ENCODE data around the gene TPPP3. TPM values are rescaled to one million over a fixed set of nuclear protein-coding genes. Genes with fewer than 3 reads are reported as not detected.

Gene TPPP3
- total and polyA plus RNA-seq, 4 donors, result 7.2 to 51.9 (median 23.9) TPM

DNA sequence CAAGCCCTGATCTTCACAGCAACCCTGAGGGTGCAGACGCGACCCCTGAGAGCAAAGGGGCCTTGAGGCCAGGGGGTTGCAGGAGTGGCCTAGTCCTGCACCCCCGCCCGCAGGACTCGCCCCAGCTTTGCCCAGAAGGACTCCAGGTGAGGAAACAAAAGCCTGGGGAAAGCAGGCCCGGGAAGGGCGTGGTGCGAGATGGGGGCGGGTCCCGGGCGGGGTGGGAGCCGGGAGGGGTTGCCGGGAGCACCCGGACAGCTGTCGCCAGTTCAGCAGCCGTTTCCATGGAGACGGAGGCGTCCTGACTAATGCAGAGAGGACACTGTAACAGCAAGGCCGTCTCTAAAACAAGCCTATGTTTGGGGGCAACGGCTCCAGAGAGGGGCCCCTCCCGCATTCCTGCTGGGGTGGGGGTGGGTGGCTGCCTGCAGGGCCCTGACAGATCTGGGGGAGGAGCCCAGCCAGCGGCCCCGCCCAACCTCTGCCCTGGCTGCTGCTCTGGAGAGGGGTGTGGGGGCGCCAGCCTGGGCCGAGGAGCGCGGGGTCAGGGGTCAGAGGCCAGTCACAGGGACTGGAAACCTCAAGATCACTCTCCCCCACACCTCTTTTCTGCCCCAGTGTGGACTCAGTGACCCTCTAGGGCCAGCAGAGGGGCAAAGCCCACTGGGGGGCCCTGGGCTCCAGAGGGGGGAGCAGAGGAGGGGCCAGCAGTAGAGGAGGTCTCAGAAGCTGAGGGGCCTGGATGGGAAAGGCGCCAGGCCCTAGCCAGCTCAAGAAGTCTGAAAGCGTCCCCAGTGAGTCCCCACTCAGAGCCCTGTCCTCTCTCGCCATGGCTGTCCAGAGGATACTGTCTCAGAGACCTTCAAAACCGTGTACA, 3.1 kb upstream of the TPPP3 start:
- Histone ChIP-seq H3K27ac (ENCODE audit: low read depth in 1 of 2, low read length in 2 of 2) (no peak overlapping the region), H3K4me3 (ENCODE audit: low read length in 2 of 2) (no peak overlapping the region), H3K4me1 (ENCODE audit: control insufficient read depth in 1 of 2, insufficient read depth in 2 of 2, low read length in 2 of 2) (no peaks in the 10 kb centered on the region), H3K36me3 (ENCODE audit: control insufficient read depth in 1 of 2, insufficient read depth in 2 of 2, low read length in 1 of 2) (no peaks in the 10 kb centered on the region), H3K9me3 (ENCODE audit: control insufficient read depth, low read length) (no peaks in the 10 kb centered on the region), H3K27me3 (ENCODE audit: control insufficient read depth in 1 of 2, insufficient read depth in 2 of 2, low read length in 1 of 2) (no peaks in the 10 kb centered on the region)
- intact Hi-C loops (cut with DNase I), result no loop called here
- ATAC-seq (ENCODE audit: low FRiP score) (peak; percentile 17), DNase-seq (peak; percentile 85 to 89)
- WGBS, 2 donors, result 35 to 37% methylated on average over 24 to 31 of the region's 31 CpGs

DNA sequence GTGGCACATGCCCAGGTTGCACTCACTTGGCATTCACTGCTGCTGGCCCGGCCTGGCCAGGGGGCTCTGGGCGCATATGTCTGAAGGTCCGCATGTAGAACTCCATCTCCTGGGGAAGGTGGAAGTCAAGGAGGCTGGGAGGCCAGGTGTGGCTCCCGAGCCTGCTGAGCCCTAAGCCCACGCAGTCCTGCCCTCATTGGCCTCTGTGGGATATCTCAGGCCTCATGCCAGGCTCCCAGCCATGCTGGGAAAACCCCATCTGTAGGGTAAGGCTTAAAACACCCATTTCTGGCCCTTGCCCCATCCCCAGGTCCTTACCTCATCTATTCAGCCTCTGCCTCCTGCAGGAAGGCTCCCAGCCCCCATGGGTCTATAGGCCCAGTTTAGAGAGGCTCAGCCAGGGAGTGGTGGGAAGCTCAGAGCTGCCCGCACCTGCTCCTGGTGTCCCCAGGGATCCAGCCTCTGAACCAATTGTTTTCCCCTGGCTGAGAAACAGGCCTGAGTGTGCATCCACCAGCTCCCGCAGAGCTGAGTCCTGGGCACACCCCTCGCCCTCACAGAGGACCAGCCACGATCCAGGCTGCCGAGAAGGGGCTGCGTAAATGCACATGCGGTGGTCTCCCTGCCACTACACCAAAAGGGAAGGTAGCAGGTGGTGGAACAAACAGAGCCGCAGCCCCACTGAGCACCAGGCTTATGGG, 2.3 kb upstream of the TPPP3 start:
- intact Hi-C loops (cut with DNase I), result no loop called here
- Histone ChIP-seq H3K27ac (ENCODE audit: low read depth in 1 of 2, low read length in 2 of 2) (no peak overlapping the region), H3K4me1 (ENCODE audit: control insufficient read depth in 1 of 2, insufficient read depth in 2 of 2, low read length in 2 of 2) (no peaks in the 10 kb centered on the region), H3K36me3 (ENCODE audit: control insufficient read depth in 1 of 2, insufficient read depth in 2 of 2, low read length in 1 of 2) (no peaks in the 10 kb centered on the region), H3K27me3 (ENCODE audit: control insufficient read depth in 1 of 2, insufficient read depth in 2 of 2, low read length in 1 of 2) (no peaks in the 10 kb centered on the region), H3K9me3 (ENCODE audit: control insufficient read depth, low read length) (no peaks in the 10 kb centered on the region), H3K4me3 (ENCODE audit: low read length in 2 of 2) (no peak overlapping the region)
- 88 to 89% methylated on average over 13 of the region's 13 CpGs for WGBS, 2 donors
- DNase-seq (peak in 1 of 2 donors; percentile 63), ATAC-seq (ENCODE audit: low FRiP score) (no peak)

DNA sequence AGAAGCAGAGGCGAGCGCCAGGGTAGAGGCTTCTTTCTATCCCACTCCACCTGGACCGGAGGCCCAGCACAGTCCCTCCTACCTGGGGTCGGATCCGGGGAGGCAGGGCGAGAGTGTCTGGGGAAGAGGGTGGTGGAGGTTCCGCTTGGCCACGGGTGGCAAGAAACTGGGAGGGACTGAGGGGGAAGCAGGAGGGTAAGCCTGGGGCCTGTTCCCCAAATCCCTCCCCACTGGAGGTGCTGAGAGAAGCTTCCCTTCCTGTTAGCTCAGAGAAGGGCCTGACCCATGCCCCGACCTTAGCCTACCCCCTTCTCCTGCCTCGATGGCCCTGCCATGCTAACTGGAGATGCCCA, 1.8 kb upstream of the TPPP3 start:
- no peak for ATAC-seq (ENCODE audit: low FRiP score)
- WGBS, 2 donors, result 75 to 79% methylated on average over 10 of the region's 10 CpGs
- no peak for DNase-seq
- Histone ChIP-seq H3K9me3 (ENCODE audit: control insufficient read depth, low read length) (no peaks in the 10 kb centered on the region), H3K4me3 (ENCODE audit: low read length in 2 of 2) (no peak overlapping the region), H3K27me3 (ENCODE audit: control insufficient read depth in 1 of 2, insufficient read depth in 2 of 2, low read length in 1 of 2) (no peaks in the 10 kb centered on the region), H3K36me3 (ENCODE audit: control insufficient read depth in 1 of 2, insufficient read depth in 2 of 2, low read length in 1 of 2) (no peaks in the 10 kb centered on the region), H3K27ac (ENCODE audit: low read depth in 1 of 2, low read length in 2 of 2) (no peak overlapping the region), H3K4me1 (ENCODE audit: control insufficient read depth in 1 of 2, insufficient read depth in 2 of 2, low read length in 2 of 2) (no peaks in the 10 kb centered on the region)
- intact Hi-C loops (cut with DNase I), result no loop called here

- no peaks in the 10 kb centered on the region for H3K27me3 ChIP-seq (ENCODE audit: control insufficient read depth in 1 of 2, insufficient read depth in 2 of 2, low read length in 1 of 2)
- peak; percentile 77 to 83 for DNase-seq
- H3K4me3 ChIP-seq (ENCODE audit: low read length in 2 of 2), result no peak overlapping the region
- intact Hi-C loops (cut with DNase I), result no loop called here
- H3K4me1 ChIP-seq (ENCODE audit: control insufficient read depth in 1 of 2, insufficient read depth in 2 of 2, low read length in 2 of 2), result no peaks in the 10 kb centered on the region
- WGBS, 2 donors, result 12 to 13% methylated on average over 74 to 88 of the region's 88 CpGs
- no peaks in the 10 kb centered on the region for H3K36me3 ChIP-seq (ENCODE audit: control insufficient read depth in 1 of 2, insufficient read depth in 2 of 2, low read length in 1 of 2)
- no peak for ATAC-seq (ENCODE audit: low FRiP score)
- no peak overlapping the region for H3K27ac ChIP-seq (ENCODE audit: low read depth in 1 of 2, low read length in 2 of 2)
- no peaks in the 10 kb centered on the region for H3K9me3 ChIP-seq (ENCODE audit: control insufficient read depth, low read length)
Measured at GRCh38 chr16:67394155-67395104, 1.1 kb upstream of the TPPP3 start.

- Histone ChIP-seq H3K27me3 (ENCODE audit: control insufficient read depth in 1 of 2, insufficient read depth in 2 of 2, low read length in 1 of 2) (no peaks in the 10 kb centered on the region), H3K27ac (ENCODE audit: low read depth in 1 of 2, low read length in 2 of 2) (no peak overlapping the region), H3K4me1 (ENCODE audit: control insufficient read depth in 1 of 2, insufficient read depth in 2 of 2, low read length in 2 of 2) (no peaks in the 10 kb centered on the region), H3K4me3 (ENCODE audit: low read length in 2 of 2) (no peak overlapping the region), H3K9me3 (ENCODE audit: control insufficient read depth, low read length) (no peaks in the 10 kb centered on the region), H3K36me3 (ENCODE audit: control insufficient read depth in 1 of 2, insufficient read depth in 2 of 2, low read length in 1 of 2) (no peaks in the 10 kb centered on the region)
- ATAC-seq (ENCODE audit: low FRiP score) (no peak), DNase-seq (peak in 1 of 2 donors; percentile 74)
- 3 to 6% methylated on average over 18 to 20 of the region's 20 CpGs for WGBS, 2 donors
- intact Hi-C loops (cut with DNase I), result no loop called here
Measured at GRCh38 chr16:67393788-67394154, 473 bp upstream of the TPPP3 start.

DNA sequence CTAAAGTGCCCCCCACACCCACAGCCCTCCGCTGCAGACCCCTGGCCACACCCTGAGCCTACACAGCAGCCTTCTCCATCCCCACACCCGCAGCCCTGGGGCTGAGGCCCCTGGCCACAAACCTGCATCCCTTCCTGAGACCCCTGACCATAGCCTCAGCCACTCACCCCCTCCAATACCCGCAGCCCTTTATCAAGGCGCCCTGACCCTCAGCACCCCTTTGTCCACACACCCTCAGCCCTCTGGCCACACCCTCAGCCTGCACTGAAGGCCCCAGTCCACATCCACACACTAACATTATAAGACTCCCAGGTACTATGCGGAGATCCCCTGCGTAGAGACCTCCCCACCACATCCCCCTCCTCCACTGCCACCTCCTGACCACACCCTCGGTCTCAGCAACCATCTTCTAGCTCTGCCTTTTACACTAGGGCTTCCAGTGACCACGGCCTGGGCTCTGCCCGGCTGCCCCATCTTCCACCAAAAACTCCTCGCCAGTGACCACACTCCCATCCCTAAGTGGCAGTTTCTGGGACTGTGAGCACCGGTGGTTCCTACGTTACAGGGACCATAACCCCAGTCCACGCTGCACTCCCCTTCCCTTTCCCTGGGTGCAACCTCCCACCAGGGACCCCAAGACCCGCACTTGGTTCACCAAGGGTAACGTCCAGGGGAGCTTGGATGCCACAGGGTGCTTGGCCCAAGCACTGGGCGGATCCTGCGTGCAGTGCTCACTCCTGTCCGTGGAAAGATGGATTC, 818 bp downstream of the TPPP3 start:
- Histone ChIP-seq H3K36me3 (ENCODE audit: control insufficient read depth in 1 of 2, insufficient read depth in 2 of 2, low read length in 1 of 2) (no peaks in the 10 kb centered on the region), H3K27me3 (ENCODE audit: control insufficient read depth in 1 of 2, insufficient read depth in 2 of 2, low read length in 1 of 2) (no peaks in the 10 kb centered on the region), H3K4me1 (ENCODE audit: control insufficient read depth in 1 of 2, insufficient read depth in 2 of 2, low read length in 2 of 2) (no peaks in the 10 kb centered on the region), H3K27ac (ENCODE audit: low read depth in 1 of 2, low read length in 2 of 2) (no peak overlapping the region), H3K9me3 (ENCODE audit: control insufficient read depth, low read length) (no peaks in the 10 kb centered on the region), H3K4me3 (ENCODE audit: low read length in 2 of 2) (no peak overlapping the region)
- 86 to 91% methylated on average over 18 of the region's 18 CpGs for WGBS, 2 donors
- intact Hi-C loops (cut with DNase I), result no loop called here
- ATAC-seq (ENCODE audit: low FRiP score) (no peak), DNase-seq (peak in 1 of 2 donors; percentile 67)

GRCh38 chr16:67391424-67392300, 1.6 kb downstream of the TPPP3 start:
- Histone ChIP-seq H3K36me3 (ENCODE audit: control insufficient read depth in 1 of 2, insufficient read depth in 2 of 2, low read length in 1 of 2) (no peaks in the 10 kb centered on the region), H3K9me3 (ENCODE audit: control insufficient read depth, low read length) (no peaks in the 10 kb centered on the region), H3K27ac (ENCODE audit: low read depth in 1 of 2, low read length in 2 of 2) (no peak overlapping the region), H3K27me3 (ENCODE audit: control insufficient read depth in 1 of 2, insufficient read depth in 2 of 2, low read length in 1 of 2) (no peaks in the 10 kb centered on the region), H3K4me1 (ENCODE audit: control insufficient read depth in 1 of 2, insufficient read depth in 2 of 2, low read length in 2 of 2) (no peaks in the 10 kb centered on the region), H3K4me3 (ENCODE audit: low read length in 2 of 2) (no peak overlapping the region)
- no peak for DNase-seq
- 74% methylated on average over 12 to 15 of the region's 15 CpGs for WGBS, 2 donors
- no peak for ATAC-seq (ENCODE audit: low FRiP score)
- intact Hi-C loops (cut with DNase I), result no loop called here
